OCI-LY1 (cell line): ENCODE data around the gene ZDHHC20.

Experiments used
- H2AFZ ChIP-seq: fragments of 200-600 bp; sonication (generic), shearing (Covaris generic); 2 replicates; pipeline ENCODE4 v1.6.0; 2014; ENCODE audit warnings: antibody characterized with exemption, mild to moderate bottlenecking, low read length
- H3F3A ChIP-seq: fragments of 200-600 bp; sonication (generic), shearing (Covaris generic); 2 replicates; pipeline ENCODE4 v1.6.0; 2014; ENCODE audit warnings: mild to moderate bottlenecking, antibody characterized with exemption, low read length, moderate library complexity; ENCODE audit not compliant: insufficient read depth
- H3K27ac ChIP-seq: fragments of 200-600 bp; sonication (generic); 2 replicates; pipeline ENCODE4 v1.5.1; 2014; ENCODE audit warnings: low read length, mixed run types, mild to moderate bottlenecking, low read depth; ENCODE audit not compliant: poor library complexity, severe bottlenecking
- H3K27me3 ChIP-seq: fragments of 200-600 bp; sonication (generic); 2 replicates; pipeline ENCODE4 v1.6.0; 2014; ENCODE audit warnings: antibody characterized with exemption, mild to moderate bottlenecking, low read length, moderate library complexity; ENCODE audit not compliant: insufficient read depth
- H3K36me3 ChIP-seq: fragments of 200-600 bp; sonication (generic); 2 replicates; pipeline ENCODE4 v1.6.1; 2014; ENCODE audit warnings: mild to moderate bottlenecking, antibody characterized with exemption, low read length, moderate library complexity, mixed read lengths; ENCODE audit not compliant: insufficient read depth
- H3K4me1 ChIP-seq: fragments of 200-600 bp; sonication (generic); 2 replicates; pipeline ENCODE4 v1.5.1; 2014; ENCODE audit warnings: mild to moderate bottlenecking, low read length, moderate library complexity; ENCODE audit not compliant: insufficient read depth, severe bottlenecking
- H3K4me2 ChIP-seq: fragments of 200-600 bp; sonication (generic), shearing (Covaris generic); 2 replicates; pipeline ENCODE4 v1.6.1; 2014; ENCODE audit warnings: low read length
- H3K4me3 ChIP-seq: fragments of 200-600 bp; sonication (generic); 2 replicates; pipeline ENCODE4 v1.5.1; 2014; ENCODE audit warnings: low read length, low read depth, mild to moderate bottlenecking, mixed read lengths; ENCODE audit not compliant: poor library complexity, severe bottlenecking
- H3K79me2 ChIP-seq: fragments of 200-600 bp; shearing (Covaris generic); 2 replicates; pipeline ENCODE4 v1.6.1; 2016; ENCODE audit warnings: mixed run types, low read length, mixed read lengths; ENCODE audit not compliant: insufficient read depth
- H3K9ac ChIP-seq: fragments of 200-600 bp; sonication (generic), shearing (Covaris generic); 2 replicates; pipeline ENCODE4 v1.6.1; 2014; ENCODE audit warnings: mild to moderate bottlenecking, low read length, mixed read lengths
- H3K9me2 ChIP-seq: fragments of 200-600 bp; sonication (generic), shearing (Covaris generic); 2 replicates; pipeline ENCODE4 v1.6.1; 2014; ENCODE audit warnings: low read depth, mild to moderate bottlenecking, low read length, mixed read lengths
- H3K9me3 ChIP-seq: fragments of 200-600 bp; shearing (Covaris generic); 2 replicates; pipeline ENCODE4 v1.6.1; 2014; ENCODE audit warnings: low read length, mixed read lengths
- H4K20me1 ChIP-seq: fragments of 200-600 bp; sonication (generic), shearing (Covaris generic); 2 replicates; pipeline ENCODE4 v1.6.0; 2016; ENCODE audit warnings: mild to moderate bottlenecking, low read length; ENCODE audit not compliant: insufficient read depth
- CTCF ChIP-seq: fragments of 200-600 bp; sonication (generic), shearing (Covaris generic); IDR thresholded peaks from 2 replicates; pipeline ENCODE4 v1.5.1; 2017; ENCODE audit warnings: mild to moderate bottlenecking, antibody characterized with exemption, low read length, moderate library complexity, mixed read lengths
- EZH2 ChIP-seq: fragments of 200-600 bp; sonication (generic), shearing (Covaris generic); IDR thresholded peaks from 2 replicates; pipeline ENCODE4 v1.8.0; 2017; ENCODE audit warnings: borderline replicate concordance, mixed run types, mild to moderate bottlenecking, antibody characterized with exemption, low read length, moderate library complexity, mixed read lengths

The ZDHHC20 gene

GRCh38 chr13:21355304-21355703 is 103.8 kb downstream of the ZDHHC20 start:
- H2AFZ ChIP-seq, result no peak overlapping the region
- H3F3A ChIP-seq, result no peaks in the 10 kb centered on the region
- no peak overlapping the region for H3K27ac ChIP-seq
- H3K9me3 ChIP-seq, result no peaks in the 10 kb centered on the region
- no peak overlapping the region for H3K4me3 ChIP-seq
- H3K27me3 ChIP-seq, result no peaks in the 10 kb centered on the region
- no peak for TF ChIP-seq CTCF
- TF ChIP-seq EZH2, result no peak
- no peak overlapping the region for H3K9ac ChIP-seq
- H4K20me1 ChIP-seq, result no peaks in the 10 kb centered on the region
- no peaks in the 10 kb centered on the region for H3K36me3 ChIP-seq
- H3K9me2 ChIP-seq, result no peaks in the 10 kb centered on the region
- H3K4me2 ChIP-seq, result no peak overlapping the region
- no peaks in the 10 kb centered on the region for H3K79me2 ChIP-seq
- H3K4me1 ChIP-seq, result no peaks in the 10 kb centered on the region

- no peak overlapping the region for H2AFZ ChIP-seq
Measured at GRCh38 chr13:21354721-21355120, 104.4 kb downstream of the ZDHHC20 start.

GRCh38 chr13:21348488-21349120 is 110.5 kb downstream of the ZDHHC20 start:
- Histone ChIP-seq H3K36me3 (no peaks in the 10 kb centered on the region), H3K79me2 (no peaks in the 10 kb centered on the region), H3K9me2 (no peaks in the 10 kb centered on the region), H4K20me1 (no peaks in the 10 kb centered on the region), H3K27ac (no peak overlapping the region), H2AFZ (no peak overlapping the region), H3K4me2 (no peak overlapping the region), H3K4me3 (no peak overlapping the region), H3K4me1 (peaks cover 8% of the 10 kb centered on the region), H3K27me3 (0 out of 2 replicates have a peak, but pooled peaks cover 15% of the 10 kb centered on the region), H3K9me3 (no peaks in the 10 kb centered on the region), H3K9ac (no peak overlapping the region), H3F3A (no peaks in the 10 kb centered on the region)
- TF ChIP-seq EZH2, result no peak
- no peak for TF ChIP-seq CTCF

More at GRCh38 chr13:21354721-21355120, 104.4 kb downstream of the ZDHHC20 start:
- Histone ChIP-seq H3K79me2 (no peaks in the 10 kb centered on the region), H3K9me2 (no peaks in the 10 kb centered on the region), H3K27ac (no peak overlapping the region), H4K20me1 (no peaks in the 10 kb centered on the region), H3K4me1 (no peaks in the 10 kb centered on the region), H3K9me3 (no peaks in the 10 kb centered on the region), H3K27me3 (no peaks in the 10 kb centered on the region), H3K36me3 (no peaks in the 10 kb centered on the region), H3K9ac (no peak overlapping the region), H3F3A (no peaks in the 10 kb centered on the region), H3K4me2 (no peak overlapping the region), H3K4me3 (no peak overlapping the region)
- TF ChIP-seq EZH2 (no peak), CTCF (no peak)
